HL-60/S4 treated with retinoic acid at 250 ng/mL for 4 days and 3 days (cell line): ENCODE measurements around the gene MUSK.
"Not testable (repeated sequence)": the region's sequence is repeated elsewhere in the genome, so short reads cannot be mapped to it uniquely, and the experiment has no call there.

Experiments
- in situ Hi-C: fragments of 300-500 bp; cut with MboI; formaldehyde crosslinking; loops from 2 replicates; pipeline ENCODE4 v1.7.0; 2022; ENCODE audit warnings: low sequenced_read_pairs

MUSK gene

GRCh38 chr9:110755179-110755578 is 86.6 kb downstream of the MUSK start:
- in situ Hi-C loops, result no loop called here

- in situ Hi-C loops, result no loop called here
These were observed 89.6 kb downstream of the MUSK start for GRCh38 chr9:110758201-110758600.

GRCh38 chr9:110762783-110763182 is 94.2 kb downstream of the MUSK start:
- in situ Hi-C loops, result no loop called here

- in situ Hi-C loops, result no loop called here
These were observed 95.0 kb downstream of the MUSK start for GRCh38 chr9:110763568-110763967.

DNA sequence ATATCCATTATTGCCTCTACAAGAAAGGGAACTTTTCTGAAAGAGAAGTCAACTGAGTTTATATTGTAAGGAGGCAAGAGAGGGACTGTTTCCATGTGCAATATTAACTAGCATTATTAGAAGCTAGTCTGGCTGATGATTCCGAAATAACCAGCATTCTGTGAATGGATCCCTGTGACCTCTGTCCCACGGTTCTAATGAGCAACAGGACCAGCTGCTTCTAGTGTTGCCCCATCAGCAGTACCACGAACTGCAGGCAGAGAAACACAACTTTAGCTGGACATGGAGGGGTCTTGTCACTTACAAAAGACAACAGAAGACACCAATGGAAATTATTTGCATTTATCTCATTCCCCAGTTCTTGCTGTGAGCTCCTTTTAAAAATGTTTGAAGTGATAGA is 95.4 kb downstream of the MUSK start:
- in situ Hi-C loops, result no loop called here

- in situ Hi-C loops, result no loop called here
These were observed 97.3 kb downstream of the MUSK start for GRCh38 chr9:110765926-110766325.

- in situ Hi-C loops, result no loop called here
These were observed 99.0 kb downstream of the MUSK start for GRCh38 chr9:110767559-110768063.

GRCh38 chr9:110768886-110769285 is 100.3 kb downstream of the MUSK start:
- in situ Hi-C loops, result no loop called here

- in situ Hi-C loops, result no loop called here
These were observed 101.1 kb downstream of the MUSK start for GRCh38 chr9:110769667-110770066.

DNA sequence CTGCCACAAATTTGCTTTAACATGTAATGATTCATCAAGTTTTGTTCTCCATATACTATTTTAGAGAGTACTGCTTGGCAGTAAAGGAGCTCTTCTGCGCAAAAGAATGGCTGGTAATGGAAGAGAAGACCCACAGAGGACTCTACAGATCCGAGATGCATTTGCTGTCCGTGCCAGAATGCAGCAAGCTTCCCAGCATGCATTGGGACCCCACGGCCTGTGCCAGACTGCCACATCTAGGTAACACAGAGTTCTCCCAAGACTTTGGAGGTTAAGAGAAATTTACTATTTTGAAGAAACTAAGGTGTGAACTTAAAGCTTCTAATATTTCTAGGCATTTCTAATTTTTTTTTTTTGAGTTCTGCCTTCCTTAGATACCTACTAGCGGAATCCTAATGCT is 107.1 kb downstream of the MUSK start:
- in situ Hi-C loops, result no loop called here

DNA sequence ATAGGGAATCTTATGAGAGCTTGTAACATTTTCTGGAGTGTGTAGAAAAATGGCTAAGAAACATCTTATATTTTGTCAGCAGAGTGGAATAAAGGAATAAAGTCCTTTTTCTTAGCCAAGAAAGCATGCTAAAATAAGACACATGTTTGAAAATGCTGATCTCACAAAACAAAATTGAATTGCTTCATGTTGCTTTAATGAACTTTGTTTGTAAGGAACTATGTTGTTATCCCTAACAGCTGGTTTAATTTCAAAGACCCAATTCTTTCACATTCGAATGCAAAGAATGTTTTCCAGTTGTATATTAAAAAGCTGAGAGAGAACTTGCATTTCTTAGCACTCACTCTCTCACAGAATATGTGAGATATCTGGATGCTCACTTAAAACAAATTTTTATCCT is 107.6 kb downstream of the MUSK start:
- in situ Hi-C loops, result no loop called here

DNA sequence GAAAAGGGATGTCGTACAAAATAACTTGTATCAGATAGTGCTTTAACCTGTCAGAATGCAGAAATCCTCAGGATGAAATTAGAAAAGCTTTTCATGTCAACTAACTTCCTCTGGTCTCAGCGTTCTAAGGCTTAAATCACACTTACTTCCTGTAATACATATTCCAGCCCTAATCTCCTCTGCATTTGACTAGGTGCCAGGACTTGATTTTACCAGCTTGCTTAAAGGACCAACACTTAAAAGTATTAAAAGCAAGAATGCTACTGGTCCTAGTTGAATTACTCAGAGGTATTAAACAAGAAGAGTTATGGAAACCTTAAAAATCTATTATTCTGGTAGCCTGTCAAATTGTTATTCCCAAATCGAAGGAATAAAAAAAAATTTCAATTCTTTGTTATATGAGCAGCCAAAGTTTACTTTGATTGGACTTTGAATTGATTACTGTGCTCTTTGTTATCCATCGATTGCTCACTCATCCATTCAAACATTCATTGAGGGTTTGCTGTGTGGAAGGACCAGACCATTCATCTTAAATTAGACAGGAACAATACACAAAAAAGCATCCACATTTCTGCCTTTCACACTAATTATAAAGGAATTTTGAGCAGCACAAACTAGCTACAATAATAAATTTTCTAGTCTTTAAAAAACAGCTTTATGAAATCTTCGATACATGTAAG is 108.7 kb downstream of the MUSK start:
- in situ Hi-C loops, result no loop called here

GRCh38 chr9:110777876-110778215 is 109.3 kb downstream of the MUSK start:
- in situ Hi-C loops, result no loop called here

GRCh38 chr9:110782701-110783100 is 114.1 kb downstream of the MUSK start:
- in situ Hi-C loops, result no loop called here

DNA sequence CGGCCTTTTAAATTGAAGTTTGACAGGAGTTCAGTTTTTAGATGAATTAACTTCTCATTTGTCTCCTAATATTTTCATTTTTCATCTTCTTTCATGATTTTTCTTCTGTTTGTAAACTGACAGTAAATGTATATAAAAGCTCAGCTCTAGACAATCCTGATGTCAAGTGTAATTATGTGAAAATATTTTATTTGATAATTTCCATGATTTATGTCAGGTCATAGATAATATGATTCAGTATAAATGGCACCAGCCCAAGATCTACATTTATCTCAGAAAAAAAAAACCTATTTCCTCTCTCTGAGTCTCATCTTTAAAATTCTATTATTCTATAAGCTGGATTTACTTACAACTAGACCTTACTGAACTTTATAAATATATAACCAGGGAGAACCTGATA is 115.7 kb downstream of the MUSK start:
- in situ Hi-C loops, result no loop called here

DNA sequence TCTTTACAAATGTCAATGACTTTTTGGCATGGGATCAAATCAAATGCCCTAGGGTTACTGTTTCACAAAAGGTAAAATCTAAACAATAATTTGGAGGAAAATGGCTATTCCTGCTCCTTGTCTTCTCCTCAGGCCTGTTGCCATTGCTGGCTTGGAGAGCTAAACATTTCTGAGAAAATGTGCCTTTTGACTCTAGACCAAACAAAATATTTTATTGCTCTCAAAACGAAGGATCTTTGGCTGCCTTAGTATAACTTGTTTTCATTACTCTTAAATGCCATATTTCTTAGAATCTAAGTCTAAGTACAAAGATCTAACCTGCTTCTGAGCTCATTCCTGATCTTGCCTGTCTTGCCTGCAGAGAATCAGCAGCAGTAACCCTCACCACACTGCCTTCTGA is 116.6 kb downstream of the MUSK start:
- in situ Hi-C loops, result no loop called here

GRCh38 chr9:110788396-110788795 is 119.8 kb downstream of the MUSK start:
- in situ Hi-C loops, result not testable (repeated sequence)

DNA sequence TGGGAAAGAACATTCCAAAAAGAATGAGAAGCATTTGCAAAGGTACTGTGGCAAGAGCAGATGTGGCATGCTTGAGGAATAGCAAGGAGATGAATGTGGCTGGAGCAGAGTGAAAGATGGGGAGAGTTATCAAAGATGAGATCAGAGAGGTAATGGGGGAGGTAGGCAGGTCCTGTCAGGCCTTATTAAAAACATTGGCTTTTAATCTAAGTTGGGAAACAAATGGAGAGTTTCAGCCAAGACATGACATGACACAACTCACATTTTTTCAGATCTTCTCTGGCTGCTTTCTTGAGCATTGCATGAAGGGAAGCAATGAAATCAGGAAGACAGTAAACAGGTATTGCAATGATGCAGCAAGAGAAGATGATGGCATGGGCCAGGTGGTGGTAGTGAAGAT is 120.3 kb downstream of the MUSK start:
- in situ Hi-C loops, result no loop called here

GRCh38 chr9:110797611-110798010 is 129.0 kb downstream of the MUSK start:
- in situ Hi-C loops, result no loop called here

- in situ Hi-C loops, result no loop called here
These were observed 130.8 kb downstream of the MUSK start for GRCh38 chr9:110799396-110799795.

- in situ Hi-C loops, result no loop called here
These were observed 132.8 kb downstream of the MUSK start for GRCh38 chr9:110801426-110801825.

- in situ Hi-C loops, result no loop called here
These were observed 133.9 kb downstream of the MUSK start for GRCh38 chr9:110802416-110803035.
